Esophagus squamous epithelium (tissue), 4 donors: ENCODE results near the gene CDH13.

Source experiments
- POLR2A ChIP-seq, 4 donors: fragments of 450-650 bp; IDR thresholded peaks; one replicate each; pipeline ENCODE4 v1.6.1; 2017; ENCODE audit warnings: antibody characterized with exemption in 4 of 4, mild to moderate bottlenecking in 4 of 4, moderate library complexity in 3 of 4
- TF ChIP-seq, protein P1 (sequence below), 6 experiments: fragments of 450-650 bp in 4 of 6; fragments of 200-600 bp in 2 of 6; sonication (generic) in 2 of 6; IDR thresholded peaks; one replicate each; pipeline ENCODE4 v1.5.1; 2016 to 2019; ENCODE audit warnings: antibody characterized with exemption in 6 of 6, mild to moderate bottlenecking in 4 of 6, moderate library complexity in 4 of 6

DNA sequence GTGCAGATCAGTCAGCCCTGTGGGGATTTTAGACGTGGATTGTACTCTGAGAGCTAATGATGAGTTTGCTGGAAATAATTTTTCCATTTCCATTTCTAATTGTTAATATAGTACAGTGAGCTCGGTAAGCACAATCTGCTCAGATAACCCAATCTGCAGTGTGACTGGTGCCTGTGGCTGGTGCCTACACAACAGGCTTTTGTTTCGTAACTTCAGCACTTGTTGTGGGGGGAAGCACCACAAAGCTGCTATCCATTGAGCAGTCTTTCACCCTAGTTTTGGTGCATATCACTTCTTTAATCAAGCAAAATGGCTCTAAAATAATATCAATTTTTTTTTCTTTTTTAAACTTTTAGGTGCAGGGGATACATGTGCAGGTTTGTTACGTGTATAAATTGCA is 646.1 kb downstream of the CDH13 start:
- TF ChIP-seq, protein P1, sequence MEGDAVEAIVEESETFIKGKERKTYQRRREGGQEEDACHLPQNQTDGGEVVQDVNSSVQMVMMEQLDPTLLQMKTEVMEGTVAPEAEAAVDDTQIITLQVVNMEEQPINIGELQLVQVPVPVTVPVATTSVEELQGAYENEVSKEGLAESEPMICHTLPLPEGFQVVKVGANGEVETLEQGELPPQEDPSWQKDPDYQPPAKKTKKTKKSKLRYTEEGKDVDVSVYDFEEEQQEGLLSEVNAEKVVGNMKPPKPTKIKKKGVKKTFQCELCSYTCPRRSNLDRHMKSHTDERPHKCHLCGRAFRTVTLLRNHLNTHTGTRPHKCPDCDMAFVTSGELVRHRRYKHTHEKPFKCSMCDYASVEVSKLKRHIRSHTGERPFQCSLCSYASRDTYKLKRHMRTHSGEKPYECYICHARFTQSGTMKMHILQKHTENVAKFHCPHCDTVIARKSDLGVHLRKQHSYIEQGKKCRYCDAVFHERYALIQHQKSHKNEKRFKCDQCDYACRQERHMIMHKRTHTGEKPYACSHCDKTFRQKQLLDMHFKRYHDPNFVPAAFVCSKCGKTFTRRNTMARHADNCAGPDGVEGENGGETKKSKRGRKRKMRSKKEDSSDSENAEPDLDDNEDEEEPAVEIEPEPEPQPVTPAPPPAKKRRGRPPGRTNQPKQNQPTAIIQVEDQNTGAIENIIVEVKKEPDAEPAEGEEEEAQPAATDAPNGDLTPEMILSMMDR (IDR thresholded peaks at IDR 0.05): no peak
- TF ChIP-seq POLR2A (IDR thresholded peaks at IDR 0.05): no peak
